ENCODE measurements around the gene GATB. TPM values are rescaled to one million over a fixed set of nuclear protein-coding genes. Genes with fewer than 3 reads are reported as not detected.

GATB gene
- total RNA-seq, 1 experiment from 2014 or later: 20.4 TPM

DNA sequence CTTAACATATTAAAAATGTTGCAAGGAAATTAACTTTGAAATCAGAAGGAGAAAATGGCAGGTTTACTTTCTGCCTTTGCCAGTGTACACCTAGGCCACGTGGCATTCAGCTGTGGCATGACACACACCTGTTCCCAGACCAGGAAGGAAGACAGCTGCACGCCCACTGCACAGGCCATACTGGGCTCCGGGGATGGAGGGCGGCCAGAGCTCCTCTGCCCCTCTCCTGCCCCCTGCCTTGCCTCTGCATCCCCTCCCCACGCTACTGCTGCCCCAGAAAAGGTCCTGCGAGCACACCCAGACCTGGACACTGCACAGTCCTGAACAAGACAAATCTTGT is 68.4 kb downstream of the GATB start:
- no peak for ATAC-seq
- H2AFZ ChIP-seq (ENCODE audit: low read length): no peak overlapping the region
- intact Hi-C loops (cut with micrococcal nuclease): no loop called here
- no peaks in the 10 kb centered on the region for H3K9me3 ChIP-seq (ENCODE audit: low read length)
- ChIA-PET POLR2A (ENCODE audit: unreplicated experiment) (no interaction called here), CTCF (no interaction called here)
- no TSS peak for BruUV-seq (replicated peaks)
- peaks cover 25% of the 10 kb centered on the region for H3K4me1 ChIP-seq (ENCODE audit: insufficient read depth, low read length)
- no peak overlapping the region for H3K27ac ChIP-seq (ENCODE audit: low read length)
- H3K4me3 ChIP-seq (ENCODE audit: low read length): no peak overlapping the region
- H3K79me2 ChIP-seq (ENCODE audit: low read length): no peaks in the 10 kb centered on the region
- no peaks in the 10 kb centered on the region for H3F3A ChIP-seq (ENCODE audit: low read length, unreplicated experiment)
- TF ChIP-seq, protein P1, sequence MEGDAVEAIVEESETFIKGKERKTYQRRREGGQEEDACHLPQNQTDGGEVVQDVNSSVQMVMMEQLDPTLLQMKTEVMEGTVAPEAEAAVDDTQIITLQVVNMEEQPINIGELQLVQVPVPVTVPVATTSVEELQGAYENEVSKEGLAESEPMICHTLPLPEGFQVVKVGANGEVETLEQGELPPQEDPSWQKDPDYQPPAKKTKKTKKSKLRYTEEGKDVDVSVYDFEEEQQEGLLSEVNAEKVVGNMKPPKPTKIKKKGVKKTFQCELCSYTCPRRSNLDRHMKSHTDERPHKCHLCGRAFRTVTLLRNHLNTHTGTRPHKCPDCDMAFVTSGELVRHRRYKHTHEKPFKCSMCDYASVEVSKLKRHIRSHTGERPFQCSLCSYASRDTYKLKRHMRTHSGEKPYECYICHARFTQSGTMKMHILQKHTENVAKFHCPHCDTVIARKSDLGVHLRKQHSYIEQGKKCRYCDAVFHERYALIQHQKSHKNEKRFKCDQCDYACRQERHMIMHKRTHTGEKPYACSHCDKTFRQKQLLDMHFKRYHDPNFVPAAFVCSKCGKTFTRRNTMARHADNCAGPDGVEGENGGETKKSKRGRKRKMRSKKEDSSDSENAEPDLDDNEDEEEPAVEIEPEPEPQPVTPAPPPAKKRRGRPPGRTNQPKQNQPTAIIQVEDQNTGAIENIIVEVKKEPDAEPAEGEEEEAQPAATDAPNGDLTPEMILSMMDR (conservative IDR thresholded peaks at IDR 0.05; ENCODE audit: low read depth, low read length): no peak
- TF ChIP-seq EZH2 (IDR thresholded peaks at IDR 0.05; ENCODE audit: low read length, unreplicated experiment): no peak
- no peak for TF ChIP-seq EZH2phosphoT487 (IDR thresholded peaks at IDR 0.05; ENCODE audit: borderline replicate concordance, low read length)
- no peaks in the 10 kb centered on the region for H3K36me3 ChIP-seq (ENCODE audit: low read depth, low read length)
- H3K9me2 ChIP-seq (replicated peaks; ENCODE audit: low read length): no peaks in the 10 kb centered on the region
- no peak for DNase-seq
- H3K4me2 ChIP-seq (ENCODE audit: low read length): no peak overlapping the region
- H3K9ac ChIP-seq (ENCODE audit: low read length): no peak overlapping the region
- H3K27me3 ChIP-seq (ENCODE audit: low read length): no peaks in the 10 kb centered on the region
- H4K20me1 ChIP-seq (ENCODE audit: low read length): no peaks in the 10 kb centered on the region

DNA sequence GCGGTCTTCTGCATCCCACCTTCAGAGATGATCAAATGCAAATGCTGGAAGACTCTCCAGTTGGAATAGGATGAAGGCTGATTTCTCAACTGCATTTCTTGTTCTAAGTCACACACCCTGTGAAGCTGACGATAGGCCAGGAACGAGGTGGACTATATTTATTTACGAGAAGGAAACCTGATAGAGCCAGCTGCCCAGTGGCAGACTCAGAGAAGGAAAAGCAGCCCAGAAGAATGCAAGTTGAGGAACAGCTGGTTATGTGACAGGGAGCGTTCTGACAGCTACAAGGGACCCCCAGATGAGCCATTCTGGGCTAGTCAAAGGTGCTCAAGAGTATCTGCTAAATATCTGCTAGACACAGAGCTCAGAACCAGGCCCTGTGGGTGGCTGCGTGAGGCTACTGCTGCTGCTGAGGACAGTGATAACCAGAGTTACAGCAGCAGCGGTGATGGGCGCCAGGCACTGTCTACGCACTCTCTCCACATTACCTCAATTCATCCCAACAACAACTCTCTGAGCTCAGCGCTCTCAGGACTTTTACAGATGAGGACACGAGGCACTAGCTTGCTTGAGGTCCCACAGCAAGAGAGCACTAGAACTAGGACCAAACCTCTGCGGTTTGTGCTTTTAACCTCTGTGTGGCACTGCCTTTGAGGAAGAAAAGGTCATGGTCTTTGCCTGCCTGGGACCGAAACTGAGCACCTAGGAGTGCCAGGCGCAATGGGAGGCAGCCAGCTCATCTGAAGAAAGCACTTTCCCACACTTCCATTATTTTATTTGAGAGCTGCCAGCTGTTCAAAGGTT is 69.0 kb downstream of the GATB start:
- Histone ChIP-seq H2AFZ (ENCODE audit: low read length) (no peak overlapping the region), H3K9ac (ENCODE audit: low read length) (no peak overlapping the region), H3K9me3 (ENCODE audit: low read length) (no peaks in the 10 kb centered on the region), H3K79me2 (ENCODE audit: low read length) (no peaks in the 10 kb centered on the region), H3K36me3 (ENCODE audit: low read depth, low read length) (no peaks in the 10 kb centered on the region), H3K4me3 (ENCODE audit: low read length) (no peak overlapping the region), H3K9me2 (replicated peaks; ENCODE audit: low read length) (no peaks in the 10 kb centered on the region), H3K27me3 (ENCODE audit: low read length) (no peaks in the 10 kb centered on the region), H4K20me1 (ENCODE audit: low read length) (no peaks in the 10 kb centered on the region), H3K4me1 (ENCODE audit: insufficient read depth, low read length) (peaks cover 25% of the 10 kb centered on the region), H3K27ac (ENCODE audit: low read length) (no peak overlapping the region), H3K4me2 (ENCODE audit: low read length) (no peak overlapping the region), H3F3A (ENCODE audit: low read length, unreplicated experiment) (no peaks in the 10 kb centered on the region)
- no peak for DNase-seq
- BruUV-seq (replicated peaks): no TSS peak
- no peak for ATAC-seq
- CTCF ChIA-PET: no interaction called here
- POLR2A ChIA-PET (ENCODE audit: unreplicated experiment): no interaction called here
- intact Hi-C loops (cut with micrococcal nuclease): no loop called here
- TF ChIP-seq EZH2phosphoT487 (IDR thresholded peaks at IDR 0.05; ENCODE audit: borderline replicate concordance, low read length): no peak
- TF ChIP-seq EZH2 (IDR thresholded peaks at IDR 0.05; ENCODE audit: low read length, unreplicated experiment): no peak
- TF ChIP-seq, protein P1 (conservative IDR thresholded peaks at IDR 0.05; ENCODE audit: low read depth, low read length): no peak

DNA sequence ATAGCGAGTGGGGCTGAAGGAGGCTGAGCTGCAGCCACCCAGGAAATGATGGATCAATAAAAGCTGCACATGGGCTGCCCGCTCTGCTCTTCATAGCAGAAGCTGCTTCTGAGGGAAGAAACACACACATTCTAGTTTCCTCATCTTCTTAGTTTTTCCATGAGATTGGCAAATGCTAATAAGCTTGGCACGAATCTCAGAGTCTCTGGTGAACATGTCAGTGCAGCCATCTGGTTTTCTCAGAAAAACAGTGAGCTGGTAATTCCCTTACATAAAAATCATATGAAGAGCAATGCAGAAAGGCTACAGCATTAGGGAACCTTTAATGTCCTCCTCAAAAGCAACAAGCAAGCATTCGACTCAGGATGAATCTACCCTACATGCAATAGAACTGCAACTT is 69.9 kb downstream of the GATB start:
- ChIA-PET POLR2A (ENCODE audit: unreplicated experiment) (interaction anchor here (0.8 kb wide), 1 partner anchor 319 kb away, joined by 5 read pairs; no protein-coding TSS in a partner anchor), CTCF (no interaction called here)
- no peak for DNase-seq
- Histone ChIP-seq H3K36me3 (ENCODE audit: low read depth, low read length) (no peaks in the 10 kb centered on the region), H3F3A (ENCODE audit: low read length, unreplicated experiment) (no peaks in the 10 kb centered on the region), H3K4me1 (ENCODE audit: insufficient read depth, low read length) (peaks cover 25% of the 10 kb centered on the region), H3K4me2 (ENCODE audit: low read length) (peak overlapping the region; percentile 56), H3K9me2 (replicated peaks; ENCODE audit: low read length) (no peaks in the 10 kb centered on the region), H3K27me3 (ENCODE audit: low read length) (no peaks in the 10 kb centered on the region), H2AFZ (ENCODE audit: low read length) (no peak overlapping the region), H3K79me2 (ENCODE audit: low read length) (no peaks in the 10 kb centered on the region), H3K9me3 (ENCODE audit: low read length) (no peaks in the 10 kb centered on the region), H3K9ac (ENCODE audit: low read length) (no peak overlapping the region), H3K4me3 (ENCODE audit: low read length) (no peak overlapping the region), H3K27ac (ENCODE audit: low read length) (peak overlapping the region; percentile 76), H4K20me1 (ENCODE audit: low read length) (no peaks in the 10 kb centered on the region)
- BruUV-seq (replicated peaks): no TSS peak
- no peak; the same call in 1 of the 2 replicates for ATAC-seq
- intact Hi-C loops (cut with micrococcal nuclease): no loop called here
- TF ChIP-seq EZH2phosphoT487 (IDR thresholded peaks at IDR 0.05; ENCODE audit: borderline replicate concordance, low read length) (no peak), EZH2 (IDR thresholded peaks at IDR 0.05; ENCODE audit: low read length, unreplicated experiment) (no peak)
- TF ChIP-seq, protein P1 (conservative IDR thresholded peaks at IDR 0.05; ENCODE audit: low read depth, low read length): no peak
